Myocyte (in vitro differentiated cells): ENCODE measurements around the gene CAPS2. TPM values are rescaled to one million over a fixed set of nuclear protein-coding genes. Genes with fewer than 3 reads are reported as not detected.
A peak's percentile ranks its signal among the peaks of the same experiment; 100 is the strongest.
"Not testable (repeated sequence)": the region's sequence is repeated elsewhere in the genome, so short reads cannot be mapped to it uniquely, and the experiment has no call there.

ENCODE experiments used
- DNase-seq: peaks from one replicate; pipeline ENCODE4 v3.0.0-alpha.2; 2012; ENCODE audit warnings: low read depth
- polyA plus RNA-seq: library from polyadenylated mRNA; unstranded; fragments of >200 nt; gene quantifications from one replicate; pipeline ENCODE4 v1.2.1, GENCODE V29; 2012; ENCODE audit warnings: missing spikeins
- total RNA-seq: library from RNA; depleted of rRNA; stranded (reverse); fragments of >200 nt; gene quantifications from 2 replicates; pipeline ENCODE4 v1.2.3, GENCODE V29; 2014

Gene CAPS2
- total RNA-seq, result 10.1 and 14.0 TPM in 2 replicates
- 5.2 TPM for polyA plus RNA-seq

DNA sequence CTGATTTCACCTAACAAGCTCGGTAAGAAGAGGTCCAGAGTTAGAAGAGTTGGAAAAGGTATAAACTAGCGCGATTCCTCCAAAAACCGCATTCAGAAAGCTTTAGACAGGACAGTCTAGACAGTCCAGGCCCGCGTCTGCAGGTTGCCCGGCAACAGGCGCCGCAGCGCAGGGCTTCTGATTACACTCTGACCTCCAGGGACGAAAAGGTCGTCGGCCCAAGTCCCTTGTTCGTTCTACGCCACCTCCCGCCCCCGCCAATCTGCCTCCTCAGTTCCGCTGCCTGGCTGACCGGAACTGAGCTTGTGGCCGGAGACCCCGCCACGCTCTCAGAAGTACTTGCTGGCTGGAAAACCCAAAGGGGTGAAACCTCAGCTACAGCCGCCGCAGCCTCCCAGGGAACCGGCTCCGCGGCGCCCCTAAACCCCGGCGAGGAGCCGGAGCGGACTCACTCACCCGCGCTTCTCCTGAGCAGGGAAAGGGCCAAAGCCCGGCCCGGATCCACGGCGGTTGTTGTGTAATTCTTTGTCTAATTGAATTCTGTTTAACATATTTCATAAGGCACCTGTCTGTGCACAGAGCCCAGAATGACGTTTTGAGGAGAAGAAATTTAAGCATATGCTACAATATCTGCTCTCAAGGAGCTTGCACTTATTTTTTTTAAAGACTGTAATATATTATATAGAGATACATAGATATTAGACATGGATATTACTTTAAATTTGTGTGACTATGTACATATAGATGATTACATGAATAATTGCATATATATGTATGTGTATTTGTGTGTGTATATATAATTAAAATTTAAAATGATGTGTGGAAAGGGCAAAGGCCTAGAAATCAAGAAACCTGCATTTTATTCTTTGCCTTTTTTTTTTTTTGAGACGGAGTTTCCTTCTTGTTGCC lies at the start of gene CAPS2:
TSS of gene CAPS2 (minus strand) at position 407 of the 909 bp plus-strand sequence. CDS start 3,826 bp downstream, outside the sequence.
- peak; percentile 91 for DNase-seq

DNA sequence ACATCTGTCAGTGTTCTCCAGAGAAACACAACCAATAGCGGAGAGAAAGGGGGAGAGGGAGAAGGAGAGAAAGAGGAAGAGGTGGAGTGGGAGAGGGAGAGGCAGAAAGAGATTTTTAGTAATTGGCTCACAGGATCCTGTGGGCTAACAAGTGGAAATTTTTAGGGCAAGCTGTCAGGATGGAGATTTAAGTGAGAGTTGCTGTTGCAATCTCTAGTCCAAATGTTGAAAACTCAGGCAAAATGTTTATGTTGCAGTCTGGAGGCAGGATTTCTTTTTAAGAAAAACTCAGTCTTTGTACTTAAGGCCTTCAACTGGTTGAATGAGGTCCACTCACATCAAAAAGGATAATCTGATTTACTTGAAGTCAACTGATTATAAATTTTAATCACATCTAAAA lies 48.2 kb upstream of the CAPS2 start:
- DNase-seq, result no peak

DNA sequence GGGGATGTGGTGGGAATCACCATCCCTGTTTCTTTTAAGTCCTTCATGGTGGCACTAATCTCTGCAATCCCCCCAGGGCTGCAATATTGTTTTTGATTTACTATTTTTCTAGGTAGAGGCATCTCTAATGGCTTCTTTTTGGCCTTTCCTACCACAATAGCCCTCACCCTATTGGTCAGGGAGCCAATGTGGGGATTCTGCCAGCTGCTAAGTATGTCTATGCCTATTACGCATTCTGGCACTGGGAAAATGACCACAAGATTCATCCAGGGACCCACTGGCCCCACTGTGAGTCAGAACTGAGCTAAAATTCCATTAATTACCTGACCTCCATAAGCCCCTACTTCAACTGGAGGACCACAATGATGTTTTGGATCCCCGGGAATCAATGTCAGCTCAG lies 44.8 kb upstream of the CAPS2 start:
- no peak for DNase-seq

DNA sequence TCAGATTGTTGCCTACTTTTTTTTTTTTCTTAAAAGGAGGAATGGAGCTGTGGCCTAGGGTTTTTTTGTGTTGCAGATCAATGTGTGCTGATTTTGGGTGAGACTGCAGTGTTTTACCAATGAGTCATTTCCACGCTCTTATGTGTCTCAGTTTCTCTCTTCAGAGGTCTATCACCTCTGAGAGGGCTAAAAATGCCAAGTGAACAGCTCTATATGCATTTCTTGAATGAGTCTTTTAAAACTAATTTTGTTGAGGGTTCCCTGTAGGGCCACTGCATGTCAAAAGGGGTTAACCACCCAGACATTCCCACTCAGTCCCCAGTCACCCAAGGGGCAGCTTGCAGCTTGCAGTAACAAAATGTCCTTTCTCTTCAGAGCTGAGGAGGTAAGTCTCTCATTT lies 36.5 kb upstream of the CAPS2 start:
- DNase-seq, result no peak

DNA sequence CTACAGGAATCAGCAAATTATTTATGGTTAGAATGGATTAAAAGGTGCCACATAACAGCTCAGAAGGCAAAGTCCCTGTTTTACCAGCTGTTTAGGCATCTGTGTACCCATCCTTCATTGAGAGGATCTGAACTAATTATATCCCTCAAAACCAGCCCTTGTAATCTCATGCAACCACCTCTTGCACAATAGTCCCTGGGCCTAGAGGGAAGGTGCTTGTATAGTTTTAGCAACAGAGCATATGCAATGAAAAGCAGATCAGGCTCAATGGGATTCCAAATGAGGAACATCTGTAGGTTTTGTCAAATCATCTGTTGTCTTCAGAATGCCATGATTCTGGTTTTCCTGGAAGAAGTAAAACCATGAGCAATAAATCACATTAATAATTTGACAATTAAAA lies 34.8 kb upstream of the CAPS2 start:
- DNase-seq, result peak; percentile 76

DNA sequence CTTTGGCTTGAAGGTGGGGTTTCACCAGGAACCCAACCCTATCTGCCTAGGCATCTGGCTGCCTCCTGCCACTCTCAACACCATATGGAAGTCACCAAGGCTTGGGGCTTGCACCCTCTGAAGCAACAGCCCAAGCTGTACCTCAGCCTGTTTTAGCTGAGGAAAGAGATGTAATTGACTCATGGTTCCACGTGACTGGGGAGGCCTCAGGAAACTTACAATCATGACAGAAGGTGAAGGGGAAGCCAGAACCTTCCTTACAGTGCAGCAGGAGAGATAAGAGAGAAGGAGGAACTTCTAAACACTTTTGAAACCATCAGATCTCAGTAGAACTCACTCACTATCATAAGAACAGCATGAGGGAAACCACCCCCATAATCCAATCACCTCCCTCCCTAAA lies 31.3 kb upstream of the CAPS2 start:
- no peak for DNase-seq

DNA sequence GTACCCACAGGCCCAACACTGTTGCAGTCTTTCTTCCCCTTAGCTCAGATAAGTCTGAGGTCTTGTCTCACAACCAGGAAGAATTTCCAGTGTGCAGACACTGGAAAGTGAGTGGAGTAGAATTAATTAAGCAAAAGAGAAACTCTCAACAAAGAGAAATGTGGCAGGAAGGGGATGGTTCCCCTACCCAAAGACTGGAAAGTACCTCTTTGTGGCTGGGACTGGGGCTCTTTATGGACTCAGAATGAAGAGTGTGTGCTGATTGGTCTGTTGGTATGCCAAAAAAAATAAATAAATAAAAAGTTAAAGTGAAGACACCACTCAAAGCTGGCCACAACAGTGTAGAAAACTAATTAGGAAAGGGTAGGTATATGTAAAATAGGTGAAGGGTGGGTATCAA lies 30.8 kb upstream of the CAPS2 start:
- no peak for DNase-seq

DNA sequence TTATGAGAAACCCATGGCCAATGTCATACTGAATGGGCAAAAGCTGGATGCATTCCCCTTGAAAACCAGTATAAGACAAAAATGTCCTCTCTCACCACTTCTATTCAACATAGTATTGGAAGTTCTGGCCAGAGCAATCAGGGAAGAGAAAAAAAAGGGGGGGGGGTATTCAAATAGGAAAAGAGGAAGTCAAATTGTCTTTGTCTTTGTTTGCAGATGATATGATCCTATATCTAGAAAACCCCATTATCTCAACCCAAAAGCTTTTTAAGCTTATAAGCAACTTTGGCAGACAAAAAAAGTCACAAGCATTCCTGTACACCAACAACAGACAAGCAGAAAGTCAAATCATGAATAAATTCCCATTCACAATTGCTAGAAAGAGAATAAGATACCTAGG lies 23.9 kb upstream of the CAPS2 start:
- no peak for DNase-seq

DNA sequence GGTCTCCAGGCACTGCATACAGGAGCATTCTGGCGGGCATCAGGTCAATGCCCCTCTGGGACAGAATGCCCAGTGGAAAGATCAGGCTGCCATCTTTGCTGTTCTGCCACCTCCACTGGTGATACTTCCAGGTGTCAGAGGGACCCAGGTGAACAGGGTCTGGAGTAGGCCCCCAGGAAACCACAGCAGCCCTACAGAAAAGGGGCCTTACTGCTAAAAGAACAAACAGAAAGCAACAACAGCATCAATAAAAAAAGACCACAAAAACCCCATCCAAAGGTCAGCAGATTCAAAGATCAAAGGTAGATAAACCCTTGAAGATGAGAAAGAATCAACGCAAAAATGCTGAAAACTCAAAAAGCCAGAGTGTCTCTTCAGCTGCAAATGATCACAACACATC lies 20.3 kb upstream of the CAPS2 start:
- no peak for DNase-seq

DNA sequence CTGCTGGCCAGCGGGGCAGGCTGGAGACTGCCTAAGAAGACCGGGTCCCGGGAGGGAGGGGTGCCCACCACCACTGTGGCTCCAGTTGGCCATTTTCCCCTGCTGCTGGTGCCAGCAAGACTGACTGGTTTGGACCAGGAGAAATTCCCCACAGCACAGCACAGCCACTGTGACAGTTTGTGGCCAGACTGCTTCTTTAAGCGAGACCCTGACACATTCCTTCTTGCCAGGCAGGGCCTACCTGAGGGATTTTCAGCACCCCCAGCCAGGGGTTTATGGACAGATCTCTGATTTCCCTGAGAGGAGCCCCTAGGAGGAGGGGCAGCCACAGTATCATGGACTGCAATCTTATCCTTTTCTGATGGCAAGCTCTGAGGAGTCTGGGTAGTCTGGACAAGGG lies 19.8 kb upstream of the CAPS2 start:
- DNase-seq, result no peak

DNA sequence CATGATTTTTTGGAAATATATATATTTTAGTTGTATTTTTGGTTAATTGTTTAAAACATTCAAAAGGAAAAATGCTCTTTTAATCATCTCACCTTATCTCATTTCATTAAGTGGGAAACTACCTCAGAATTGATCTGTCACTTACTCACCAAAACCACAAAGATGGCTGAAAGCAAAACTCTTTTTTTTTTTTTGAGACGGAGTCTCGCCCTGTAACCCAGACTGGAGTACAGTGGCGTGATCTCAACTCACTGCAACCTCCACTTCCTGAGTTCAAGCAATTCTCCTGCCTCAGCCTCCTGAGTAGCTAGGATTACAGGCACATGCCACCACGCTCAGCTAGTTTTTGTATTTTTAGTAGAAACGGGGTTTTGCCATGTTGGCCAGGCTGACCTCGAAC lies 16.1 kb upstream of the CAPS2 start:
- not testable (repeated sequence) for DNase-seq

DNA sequence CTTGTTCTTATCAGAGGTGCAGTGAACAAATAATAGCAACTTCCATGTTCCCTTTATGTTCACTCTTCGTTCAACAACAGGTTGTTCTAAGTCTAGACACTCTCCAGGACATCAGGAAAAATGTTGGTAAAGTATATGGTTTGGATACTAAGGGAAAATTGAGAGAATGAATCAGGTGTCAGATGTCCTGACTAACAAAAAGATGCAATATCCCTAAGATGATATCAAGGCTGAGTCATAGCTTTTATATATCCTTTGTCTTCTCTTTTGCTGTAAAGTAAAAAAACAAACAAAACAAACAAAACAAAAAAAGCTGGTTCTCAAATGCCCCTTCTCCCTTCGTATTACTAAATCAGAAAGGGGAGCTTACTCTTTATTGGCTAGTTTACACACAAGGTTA lies 15.4 kb upstream of the CAPS2 start:
- DNase-seq, result no peak

DNA sequence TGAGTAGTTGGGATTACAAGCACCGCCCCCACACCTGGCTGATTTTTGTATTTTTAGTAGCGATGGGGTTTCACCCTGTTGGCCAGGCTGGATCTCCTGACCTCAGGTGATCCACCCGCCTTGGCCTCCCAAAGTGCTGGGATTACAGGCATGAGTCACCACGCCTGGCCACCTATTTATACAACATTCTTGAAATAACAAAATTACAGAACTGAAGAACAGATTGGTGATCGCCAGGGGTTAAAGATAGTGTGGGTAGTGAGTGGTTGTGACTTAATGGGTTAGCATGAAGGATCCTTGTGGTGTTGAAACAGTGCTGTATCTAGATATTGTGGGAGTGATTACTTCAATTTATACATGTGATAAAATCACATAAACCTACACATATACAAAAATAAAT lies 11.7 kb upstream of the CAPS2 start:
- DNase-seq, result no peak

DNA sequence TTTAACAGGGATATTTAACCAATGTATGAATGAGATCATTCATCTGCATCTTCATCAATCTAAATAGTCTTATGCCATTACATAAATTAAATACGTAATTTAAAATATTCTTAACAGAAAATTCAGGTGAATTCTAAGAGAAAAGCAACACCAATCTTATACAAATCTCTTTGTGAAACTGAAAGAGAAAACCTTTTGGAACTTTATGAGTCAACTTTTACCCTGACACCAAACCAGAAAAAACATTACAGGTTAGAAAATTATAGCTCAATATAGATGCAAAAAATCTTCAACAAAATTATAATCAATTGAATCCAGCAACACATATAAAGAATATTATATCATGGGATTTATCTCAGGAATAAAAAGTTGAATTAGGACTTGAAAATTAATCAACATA lies 7.8 kb upstream of the CAPS2 start:
- no peak for DNase-seq

DNA sequence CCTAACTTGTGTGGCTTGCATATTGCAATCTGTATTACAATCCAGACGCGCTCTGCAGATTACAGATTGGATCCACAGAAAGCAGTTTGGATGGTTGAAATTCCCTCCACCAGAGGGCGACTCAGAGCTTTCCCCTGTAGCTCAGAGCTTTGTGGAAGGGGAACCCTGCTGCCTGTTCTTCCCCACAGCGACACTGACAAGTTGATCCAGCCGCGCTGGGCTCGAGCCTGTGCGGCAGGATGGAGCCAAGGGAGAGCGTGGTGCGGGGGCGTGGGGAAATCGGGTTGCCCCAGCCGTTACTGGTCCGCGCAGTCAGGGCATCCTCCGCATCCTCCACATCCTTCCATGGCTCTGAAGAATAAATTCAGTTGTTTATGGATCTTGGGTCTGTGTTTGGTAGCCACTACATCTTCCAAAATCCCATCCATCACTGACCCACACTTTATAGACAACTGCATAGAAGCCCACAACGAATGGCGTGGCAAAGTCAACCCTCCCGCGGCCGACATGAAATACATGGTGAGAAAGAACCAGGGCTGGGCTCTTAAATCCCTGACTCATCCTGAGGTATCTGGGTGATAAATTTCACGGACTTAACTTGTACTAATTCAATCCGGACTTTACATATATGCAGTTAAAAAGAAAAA lies 4.4 kb upstream of the CAPS2 start, which contains the start of gene GLIPR1L1:
TSS of gene GLIPR1L1 (plus strand) at position 287 of the 647 bp plus-strand sequence. CDS start at position 346, 59 bp downstream.
- peak; percentile 96 for DNase-seq

DNA sequence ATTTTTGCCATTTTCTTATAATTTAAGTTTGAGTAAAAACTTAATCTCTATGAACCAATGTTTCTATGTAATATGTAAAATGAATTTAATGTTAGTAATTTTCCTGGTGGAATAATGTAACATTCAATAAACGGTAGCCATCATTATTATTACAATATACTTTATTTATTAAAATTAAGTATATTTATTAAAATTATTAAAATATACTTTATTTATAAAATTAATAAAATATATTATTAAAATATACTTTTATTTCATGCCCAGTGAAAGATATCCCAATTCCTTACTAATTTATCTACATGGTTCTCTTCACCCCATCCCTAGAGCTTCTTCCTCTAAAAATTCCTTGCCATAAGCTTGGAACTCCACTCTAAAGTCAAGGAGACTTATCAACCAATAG lies 2.5 kb downstream of the CAPS2 start:
- no peak for DNase-seq

DNA sequence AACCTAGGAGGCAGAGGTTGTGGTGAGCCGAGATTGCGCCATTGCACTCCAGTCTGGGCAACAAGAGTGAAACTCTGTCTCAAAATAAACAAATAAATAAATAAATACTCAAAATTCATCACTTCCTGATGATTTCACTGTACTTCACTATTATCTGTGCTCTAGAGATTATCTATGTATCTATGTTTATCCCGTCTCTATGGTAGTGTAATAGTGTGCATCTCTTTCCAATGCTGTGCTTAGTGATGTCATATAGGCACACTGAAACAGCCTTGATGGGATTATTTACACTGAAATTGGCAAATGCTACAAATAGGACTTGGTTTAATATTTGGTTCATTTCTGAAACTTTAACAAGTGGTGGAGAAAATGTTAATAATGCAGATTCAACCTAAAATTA lies 6.5 kb downstream of the CAPS2 start:
- no peak for DNase-seq

DNA sequence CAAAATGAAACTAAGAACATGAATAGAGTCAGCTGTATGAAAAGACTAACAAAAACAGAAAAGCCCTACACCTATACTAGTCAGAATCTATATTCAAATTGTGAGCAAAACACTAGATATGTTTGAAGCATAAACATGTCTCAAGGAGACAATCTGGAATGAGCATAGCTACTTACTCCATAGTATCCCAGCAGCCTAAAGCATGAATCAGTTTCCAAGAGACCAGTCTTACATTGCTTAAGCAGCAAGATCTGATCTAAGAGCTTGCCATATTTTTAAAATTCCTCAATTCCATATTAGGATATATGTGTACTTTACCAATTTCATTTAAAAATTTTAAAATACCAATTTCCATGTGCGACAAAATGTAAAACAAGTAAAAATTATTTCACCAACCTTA lies 7.7 kb downstream of the CAPS2 start:
- DNase-seq, result no peak

DNA sequence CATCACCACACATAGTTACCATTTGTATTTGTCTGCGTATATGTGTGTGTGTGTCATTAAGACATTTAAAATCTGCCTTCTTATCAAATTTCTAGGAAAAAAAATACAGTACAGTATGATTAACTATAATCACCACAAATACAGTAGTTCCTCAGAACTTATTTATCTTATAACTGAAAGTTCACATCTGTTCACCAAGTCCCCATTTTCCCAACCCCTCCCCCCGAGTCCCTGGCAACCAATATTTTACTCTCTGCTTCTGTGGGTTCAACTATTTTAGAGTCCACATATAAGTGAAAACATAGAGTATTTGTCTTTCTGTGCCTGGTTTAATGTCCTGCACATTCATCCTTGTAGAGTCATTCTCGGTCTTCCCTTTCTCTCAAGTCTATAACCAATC lies 12.3 kb downstream of the CAPS2 start:
- DNase-seq, result no peak

DNA sequence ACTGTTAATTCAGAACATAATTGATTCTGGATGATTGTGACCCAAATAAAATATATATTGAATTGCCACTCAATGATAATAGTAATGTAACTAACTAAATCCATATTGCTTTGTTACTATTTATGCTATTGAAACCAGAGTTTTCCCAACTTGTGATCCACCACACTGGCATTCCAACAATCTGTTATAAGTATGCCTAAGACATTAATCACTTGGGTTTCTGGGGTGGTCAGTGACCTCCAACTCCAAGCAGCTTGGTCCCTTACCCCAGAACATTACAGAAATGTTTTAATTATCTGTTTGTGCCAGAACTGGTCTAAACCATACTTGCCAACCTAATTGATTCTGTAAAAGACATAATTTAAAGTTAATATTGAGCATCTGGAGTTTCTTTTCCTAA lies 14.6 kb downstream of the CAPS2 start:
- DNase-seq, result peak; percentile 52

DNA sequence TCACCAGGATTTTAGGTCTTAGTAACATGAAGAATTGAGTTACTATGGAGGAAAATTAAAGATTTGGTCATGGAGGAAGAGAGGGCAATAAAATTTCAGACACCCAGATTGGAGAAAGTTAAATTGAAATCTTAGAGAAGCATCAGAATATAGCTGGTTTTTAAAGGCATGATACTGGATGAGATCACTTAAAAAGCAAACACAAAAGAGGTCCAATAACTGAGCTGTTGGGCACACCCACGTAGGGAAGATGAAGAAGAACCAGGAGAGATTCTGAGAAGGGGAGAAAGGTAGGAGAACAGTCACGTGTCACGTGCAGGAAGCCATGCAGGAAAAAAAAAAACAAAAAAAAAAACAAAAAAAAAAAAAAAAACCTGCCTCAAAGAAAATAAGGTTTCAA lies 18.8 kb downstream of the CAPS2 start:
- DNase-seq, result no peak

DNA sequence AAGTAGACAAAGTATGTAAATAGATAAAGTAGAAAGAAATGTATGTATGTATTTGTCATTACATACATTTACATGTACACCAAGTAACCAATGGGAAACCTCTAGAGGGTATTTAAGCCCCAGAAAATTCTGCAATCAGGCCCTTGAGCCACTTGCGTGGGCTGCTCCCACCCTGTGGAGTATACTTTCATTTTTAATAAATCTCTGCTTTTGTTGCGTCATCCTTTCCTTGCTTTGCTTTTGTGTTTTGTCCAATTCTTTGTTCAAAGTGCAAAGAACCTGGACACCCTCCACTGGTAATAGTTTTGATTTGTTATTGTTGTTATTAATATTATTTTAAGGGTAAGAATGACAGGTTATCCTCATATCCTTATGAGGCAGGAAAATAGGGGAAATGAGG lies 21.8 kb downstream of the CAPS2 start:
- DNase-seq, result no peak
